SK-N-SH treated with all-trans-retinoic acid at 6 μM for 48 hours (cell line): ENCODE data around the gene VTI1A.

Source experiments
- ATAC-seq: fragments of 200-7000 bp; cut with Tn5 transposase; 3 replicates; pipeline ENCODE4 v1.9.1; 2020; ENCODE audit warnings: mild to moderate bottlenecking, moderate library complexity
- ARNTL ChIP-seq: fragments of 450-650 bp; formaldehyde crosslinking; IDR thresholded peaks from 2 replicates; pipeline ENCODE4 v1.5.0; 2020; ENCODE audit warnings: low read depth, mild to moderate bottlenecking, moderate library complexity, borderline replicate concordance
- BACH2 ChIP-seq: fragments of 250-450 bp; sonication (Bioruptor Pico); IDR thresholded peaks from 2 replicates; pipeline ENCODE4 v1.9.0; 2021; ENCODE audit warnings: mild to moderate bottlenecking, borderline replicate concordance
- CREB5 ChIP-seq: fragments of 250-450 bp; sonication (Bioruptor Pico); IDR thresholded peaks from 2 replicates; pipeline ENCODE4 v1.5.1; 2020; ENCODE audit warnings: low read depth, mild to moderate bottlenecking, moderate library complexity
- CSDC2 ChIP-seq: fragments of 250-450 bp; sonication (Bioruptor Pico); IDR thresholded peaks from 2 replicates; pipeline ENCODE4 v1.5.0; 2020; ENCODE audit warnings: mild to moderate bottlenecking, moderate library complexity
- CSRNP3 ChIP-seq: fragments of 250-450 bp; sonication (Bioruptor Pico); IDR thresholded peaks from 2 replicates; pipeline ENCODE4 v1.5.1; 2021; ENCODE audit warnings: mild to moderate bottlenecking, moderate library complexity
- ESRRG ChIP-seq: fragments of 250-450 bp; sonication (Bioruptor Pico); IDR thresholded peaks from 2 replicates; pipeline ENCODE4 v1.6.1; 2021; ENCODE audit warnings: mild to moderate bottlenecking
- GLIS3 ChIP-seq: fragments of 250-450 bp; sonication (Bioruptor Pico); IDR thresholded peaks from 2 replicates; pipeline ENCODE4 v1.5.0; 2020; ENCODE audit warnings: mild to moderate bottlenecking, moderate library complexity
- ISL1 ChIP-seq: fragments of 250-450 bp; sonication (Bioruptor Pico); IDR thresholded peaks from 2 replicates; pipeline ENCODE4 v2.1.2; 2022; ENCODE audit warnings: mild to moderate bottlenecking, moderate library complexity
- OSR1 ChIP-seq: fragments of 250-450 bp; sonication (Bioruptor Pico); IDR thresholded peaks from 2 replicates; pipeline ENCODE4 v1.8.0; 2022; ENCODE audit warnings: moderate library complexity, mild to moderate bottlenecking, inconsistent platforms
- PATZ1 ChIP-seq: fragments of 250-450 bp; sonication (Bioruptor Pico); IDR thresholded peaks from 2 replicates; pipeline ENCODE4 v1.8.0; 2020; ENCODE audit warnings: mild to moderate bottlenecking, moderate library complexity, borderline replicate concordance
- POU6F1 ChIP-seq: fragments of 250-450 bp; sonication (Bioruptor Pico); IDR thresholded peaks from 2 replicates; pipeline ENCODE4 v1.8.0; 2021; ENCODE audit warnings: low read depth, mild to moderate bottlenecking, moderate library complexity, borderline replicate concordance
- PPARA ChIP-seq: fragments of 250-450 bp; sonication (Bioruptor Pico); IDR thresholded peaks from 2 replicates; pipeline ENCODE4 v1.5.0; 2020; ENCODE audit warnings: mild to moderate bottlenecking, borderline replicate concordance
- RARB ChIP-seq: fragments of 250-450 bp; sonication (Bioruptor Pico); IDR thresholded peaks from 2 replicates; pipeline ENCODE4 v1.8.0; 2021; ENCODE audit warnings: mild to moderate bottlenecking, moderate library complexity
- SNAI2 ChIP-seq: fragments of 250-450 bp; sonication (Bioruptor Pico); IDR thresholded peaks from 2 replicates; pipeline ENCODE4 v1.5.0; 2020; ENCODE audit warnings: mild to moderate bottlenecking, moderate library complexity
- TCF4 ChIP-seq: fragments of 250-450 bp; sonication (Bioruptor Pico); IDR thresholded peaks from 2 replicates; pipeline ENCODE4 v1.8.0; 2021; ENCODE audit warnings: mild to moderate bottlenecking, moderate library complexity, borderline replicate concordance
- TOX ChIP-seq: fragments of 250-450 bp; sonication (Bioruptor Pico); IDR thresholded peaks from 2 replicates; pipeline ENCODE4 v1.8.0; 2021; ENCODE audit warnings: mild to moderate bottlenecking, moderate library complexity, borderline replicate concordance
- TSHZ2 ChIP-seq: fragments of 250-450 bp; sonication (Bioruptor Pico); IDR thresholded peaks from 2 replicates; pipeline ENCODE4 v1.5.0; 2020; ENCODE audit warnings: mild to moderate bottlenecking, moderate library complexity
- ZFP3 ChIP-seq: fragments of 250-450 bp; sonication (Bioruptor Pico); IDR thresholded peaks from 2 replicates; pipeline ENCODE4 v1.5.0; 2020; ENCODE audit warnings: mild to moderate bottlenecking, moderate library complexity
- ZFP30 ChIP-seq: fragments of 450-650 bp; formaldehyde crosslinking; IDR thresholded peaks from 2 replicates; pipeline ENCODE4 v1.5.0; 2022; ENCODE audit warnings: mild to moderate bottlenecking, moderate library complexity
- ZNF565 ChIP-seq: fragments of 450-650 bp; formaldehyde crosslinking; conservative IDR thresholded peaks from 2 replicates; pipeline ENCODE4 v1.5.0; 2020; ENCODE audit warnings: low read depth, mild to moderate bottlenecking, moderate library complexity
- ZNF70 ChIP-seq: fragments of 450-650 bp; formaldehyde crosslinking; IDR thresholded peaks from 2 replicates; pipeline ENCODE4 v1.5.0; 2020; ENCODE audit warnings: mild to moderate bottlenecking, moderate library complexity
- ZNF8 ChIP-seq: fragments of 450-650 bp; formaldehyde crosslinking; IDR thresholded peaks from 2 replicates; pipeline ENCODE4 v1.5.0; 2020; ENCODE audit warnings: mild to moderate bottlenecking, moderate library complexity

Gene VTI1A

GRCh38 chr10:112799726-112800510 is 352.9 kb downstream of the VTI1A start:
- TF ChIP-seq CREB5: no peak
- no peak for TF ChIP-seq CSDC2 (CRISPR knock-in tag)
- TF ChIP-seq ZFP3: no peak
- no peak for TF ChIP-seq ZFP30 (CRISPR knock-in tag)
- no peak for TF ChIP-seq TOX (CRISPR knock-in tag)
- no peak for TF ChIP-seq OSR1 (CRISPR knock-in tag)
- TF ChIP-seq CSRNP3 (CRISPR knock-in tag): no peak
- no peak for TF ChIP-seq TSHZ2 (CRISPR knock-in tag)
- no peak for TF ChIP-seq ARNTL (CRISPR knock-in tag)
- TF ChIP-seq SNAI2 (CRISPR knock-in tag): no peak
- no peak for TF ChIP-seq ZNF565 (CRISPR knock-in tag)
- no peak for TF ChIP-seq BACH2 (CRISPR knock-in tag)
- TF ChIP-seq ISL1: no peak
- TF ChIP-seq ESRRG (CRISPR knock-in tag): no peak
- TF ChIP-seq, all 23 proteins: peak for 0
- ATAC-seq: no peak

GRCh38 chr10:112801004-112801403 is 354.0 kb downstream of the VTI1A start:
- no peak for TF ChIP-seq ZNF70 (CRISPR knock-in tag)
- TF ChIP-seq ZFP3: no peak
- TF ChIP-seq BACH2 (CRISPR knock-in tag): no peak
- no peak for TF ChIP-seq PATZ1 (CRISPR knock-in tag)
- TF ChIP-seq CREB5: no peak
- TF ChIP-seq ZFP30 (CRISPR knock-in tag): no peak
- TF ChIP-seq RARB: no peak
- TF ChIP-seq ZNF565 (CRISPR knock-in tag): no peak
- no peak for TF ChIP-seq OSR1 (CRISPR knock-in tag)
- no peak for TF ChIP-seq CSRNP3 (CRISPR knock-in tag)
- no peak for TF ChIP-seq GLIS3 (CRISPR knock-in tag)
- TF ChIP-seq POU6F1: no peak
- no peak for TF ChIP-seq PPARA (CRISPR knock-in tag)
- no peak for TF ChIP-seq TCF4
- no peak for TF ChIP-seq TSHZ2 (CRISPR knock-in tag)
- no peak for TF ChIP-seq CSDC2 (CRISPR knock-in tag)
- no peak for TF ChIP-seq ZNF8 (CRISPR knock-in tag)
- TF ChIP-seq, all 23 proteins: peak for 0
- no peak for ATAC-seq
